GM18517 (cell line): ENCODE results near the gene FREM2.

Experiments
- ATAC-seq: cut with Tn5 transposase; IDR thresholded peaks from one replicate; pipeline ENCODE4 v1.9.1; 2021; ENCODE audit warnings: mild to moderate bottlenecking, moderate library complexity; ENCODE audit not compliant: unreplicated experiment

FREM2 gene, protein sequence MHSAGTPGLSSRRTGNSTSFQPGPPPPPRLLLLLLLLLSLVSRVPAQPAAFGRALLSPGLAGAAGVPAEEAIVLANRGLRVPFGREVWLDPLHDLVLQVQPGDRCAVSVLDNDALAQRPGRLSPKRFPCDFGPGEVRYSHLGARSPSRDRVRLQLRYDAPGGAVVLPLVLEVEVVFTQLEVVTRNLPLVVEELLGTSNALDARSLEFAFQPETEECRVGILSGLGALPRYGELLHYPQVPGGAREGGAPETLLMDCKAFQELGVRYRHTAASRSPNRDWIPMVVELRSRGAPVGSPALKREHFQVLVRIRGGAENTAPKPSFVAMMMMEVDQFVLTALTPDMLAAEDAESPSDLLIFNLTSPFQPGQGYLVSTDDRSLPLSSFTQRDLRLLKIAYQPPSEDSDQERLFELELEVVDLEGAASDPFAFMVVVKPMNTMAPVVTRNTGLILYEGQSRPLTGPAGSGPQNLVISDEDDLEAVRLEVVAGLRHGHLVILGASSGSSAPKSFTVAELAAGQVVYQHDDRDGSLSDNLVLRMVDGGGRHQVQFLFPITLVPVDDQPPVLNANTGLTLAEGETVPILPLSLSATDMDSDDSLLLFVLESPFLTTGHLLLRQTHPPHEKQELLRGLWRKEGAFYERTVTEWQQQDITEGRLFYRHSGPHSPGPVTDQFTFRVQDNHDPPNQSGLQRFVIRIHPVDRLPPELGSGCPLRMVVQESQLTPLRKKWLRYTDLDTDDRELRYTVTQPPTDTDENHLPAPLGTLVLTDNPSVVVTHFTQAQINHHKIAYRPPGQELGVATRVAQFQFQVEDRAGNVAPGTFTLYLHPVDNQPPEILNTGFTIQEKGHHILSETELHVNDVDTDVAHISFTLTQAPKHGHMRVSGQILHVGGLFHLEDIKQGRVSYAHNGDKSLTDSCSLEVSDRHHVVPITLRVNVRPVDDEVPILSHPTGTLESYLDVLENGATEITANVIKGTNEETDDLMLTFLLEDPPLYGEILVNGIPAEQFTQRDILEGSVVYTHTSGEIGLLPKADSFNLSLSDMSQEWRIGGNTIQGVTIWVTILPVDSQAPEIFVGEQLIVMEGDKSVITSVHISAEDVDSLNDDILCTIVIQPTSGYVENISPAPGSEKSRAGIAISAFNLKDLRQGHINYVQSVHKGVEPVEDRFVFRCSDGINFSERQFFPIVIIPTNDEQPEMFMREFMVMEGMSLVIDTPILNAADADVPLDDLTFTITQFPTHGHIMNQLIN (N-terminal part only)

DNA sequence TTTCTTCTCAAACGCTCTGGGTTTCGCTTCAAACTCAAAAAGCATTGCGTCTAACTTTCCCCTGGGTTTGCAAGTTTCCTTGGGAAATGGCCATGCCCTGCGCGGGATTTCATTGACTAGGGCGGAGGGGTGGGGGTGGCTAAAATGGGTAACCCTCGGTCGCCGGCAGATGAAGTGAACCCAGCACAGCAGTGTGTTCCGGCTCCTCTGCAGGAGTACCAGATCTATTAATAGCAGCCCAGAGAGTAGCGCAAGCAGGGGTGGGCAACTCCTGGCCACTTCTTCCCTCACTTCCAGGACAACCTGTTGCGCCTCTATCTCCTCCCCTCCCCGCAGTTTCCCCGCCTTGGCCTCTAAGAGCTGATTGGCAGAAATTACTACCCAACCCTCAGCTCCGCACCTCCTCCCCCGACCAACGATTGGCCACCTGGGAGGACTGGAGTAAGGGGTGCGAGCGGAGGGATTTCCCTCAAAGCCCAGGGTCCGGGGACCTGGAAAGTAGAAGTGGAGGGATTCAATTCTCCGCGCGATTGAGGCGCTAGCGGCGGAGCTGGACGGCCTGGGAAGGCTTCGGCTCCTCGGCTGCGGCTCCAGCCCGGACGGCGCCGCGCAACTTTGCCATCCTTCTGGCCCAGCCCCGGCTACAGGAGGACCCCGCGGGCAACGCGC is at the start of gene FREM2:
TSS of gene FREM2 (plus strand) at position 501 of the 669 bp plus-strand sequence. CDS start 268 bp downstream, outside the sequence.
- ATAC-seq, result no peak

- no peak for ATAC-seq
These were observed 49.3 kb upstream of the FREM2 start for GRCh38 chr13:38637576-38637975.

DNA sequence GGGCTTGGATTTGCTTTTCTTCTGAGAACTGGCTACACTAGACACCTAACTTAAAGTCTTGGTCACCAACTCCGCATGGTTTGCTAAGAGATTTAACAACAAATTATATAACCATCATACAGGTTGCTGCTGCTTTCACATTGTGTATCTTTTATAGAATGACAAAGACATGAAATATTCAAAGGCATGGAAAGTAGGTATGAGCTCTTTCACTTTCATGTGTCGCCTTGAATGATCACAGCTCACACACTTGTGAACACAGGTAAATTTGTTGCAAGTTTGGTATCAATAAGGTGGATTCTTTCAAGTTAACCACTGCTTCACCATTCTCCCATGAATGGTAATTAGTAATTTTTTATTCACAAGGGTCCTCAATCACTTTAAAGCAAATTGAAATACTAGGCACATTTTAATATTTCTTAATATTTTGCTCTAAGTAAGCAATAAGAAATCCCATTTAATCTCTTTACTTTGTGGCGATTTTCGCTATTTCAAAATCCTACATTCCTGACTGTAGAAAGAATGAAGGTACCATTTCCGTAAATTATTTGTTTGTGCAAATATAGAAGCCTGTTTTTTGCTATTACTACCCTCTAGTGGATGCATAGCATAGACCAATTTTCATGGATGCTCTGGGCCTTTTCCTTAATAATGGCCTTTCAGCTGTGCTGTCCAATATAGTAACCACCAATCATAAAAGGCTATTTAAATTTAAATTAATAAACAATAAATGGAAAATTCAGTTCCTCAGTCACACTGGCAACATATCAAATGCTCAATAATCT is 45.5 kb upstream of the FREM2 start:
- ATAC-seq, result no peak

DNA sequence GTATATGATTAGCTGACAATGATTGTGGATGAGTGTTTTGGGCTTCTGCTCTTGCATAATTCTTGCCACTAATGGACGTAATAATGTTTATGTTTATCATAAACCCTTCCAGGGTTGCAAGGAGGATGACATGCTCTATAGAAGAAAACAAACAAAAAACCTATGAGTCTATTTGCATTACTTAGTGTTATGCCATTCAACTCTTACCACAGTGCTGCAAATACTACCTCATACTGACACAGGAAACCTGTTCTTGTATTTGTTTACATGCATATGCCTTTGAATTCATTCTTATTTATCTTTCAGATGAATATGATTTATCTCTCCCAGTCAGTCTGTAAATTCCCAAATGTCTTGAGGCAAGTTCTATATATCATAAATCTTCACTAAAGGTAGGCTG is 39.6 kb upstream of the FREM2 start:
- ATAC-seq, result no peak

DNA sequence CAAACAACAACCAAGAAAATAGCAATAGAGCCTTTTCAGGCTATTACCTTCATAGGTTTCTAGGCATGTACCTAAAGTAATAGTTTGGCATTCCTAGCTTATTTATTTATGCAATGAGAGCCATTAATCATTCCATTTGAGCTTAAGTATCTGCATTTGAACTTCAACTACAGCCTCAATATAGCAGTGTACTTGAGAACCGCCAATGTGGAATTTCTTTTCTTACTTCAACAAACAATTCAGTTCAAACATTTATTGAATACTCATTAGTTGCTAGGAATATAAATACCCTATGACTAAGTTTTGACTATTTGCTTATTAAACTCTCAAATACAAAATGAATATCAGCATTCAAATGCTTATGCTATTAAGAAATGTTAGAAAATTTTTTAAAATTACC is 38.0 kb upstream of the FREM2 start:
- ATAC-seq, result no peak

GRCh38 chr13:38656699-38657098 is 30.2 kb upstream of the FREM2 start:
- ATAC-seq, result no peak

GRCh38 chr13:38657191-38657590 is 29.7 kb upstream of the FREM2 start:
- ATAC-seq, result no peak

GRCh38 chr13:38658906-38659305 is 28.0 kb upstream of the FREM2 start:
- no peak for ATAC-seq

GRCh38 chr13:38661010-38661675 is 25.7 kb upstream of the FREM2 start:
- no peak for ATAC-seq

DNA sequence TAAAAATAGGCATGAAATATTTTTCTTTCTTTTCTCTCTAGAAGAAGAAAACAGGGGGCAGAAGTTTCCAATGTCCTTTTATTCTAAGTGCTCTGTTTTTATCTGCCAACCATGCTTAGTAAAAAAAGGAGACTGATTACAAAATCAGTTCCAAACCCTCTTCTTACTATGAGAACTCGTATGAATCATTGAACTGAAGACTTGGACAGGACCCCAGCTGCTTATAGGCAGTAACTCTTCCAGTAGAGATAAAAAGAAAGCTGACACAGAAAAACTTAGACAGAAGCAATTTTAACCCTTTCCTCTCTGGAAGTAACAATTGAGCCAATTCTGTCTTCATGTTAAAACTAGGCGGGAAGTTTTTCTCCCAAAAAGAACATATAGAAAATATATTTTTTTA is 24.5 kb upstream of the FREM2 start:
- no peak for ATAC-seq

GRCh38 chr13:38664906-38665305 is 22.0 kb upstream of the FREM2 start:
- ATAC-seq, result no peak

- ATAC-seq, result no peak
These were observed 19.3 kb upstream of the FREM2 start for GRCh38 chr13:38667526-38668109.

- no peak for ATAC-seq
These were observed 17.5 kb upstream of the FREM2 start for GRCh38 chr13:38669234-38669964.

GRCh38 chr13:38670627-38671026 is 16.2 kb upstream of the FREM2 start:
- no peak for ATAC-seq

DNA sequence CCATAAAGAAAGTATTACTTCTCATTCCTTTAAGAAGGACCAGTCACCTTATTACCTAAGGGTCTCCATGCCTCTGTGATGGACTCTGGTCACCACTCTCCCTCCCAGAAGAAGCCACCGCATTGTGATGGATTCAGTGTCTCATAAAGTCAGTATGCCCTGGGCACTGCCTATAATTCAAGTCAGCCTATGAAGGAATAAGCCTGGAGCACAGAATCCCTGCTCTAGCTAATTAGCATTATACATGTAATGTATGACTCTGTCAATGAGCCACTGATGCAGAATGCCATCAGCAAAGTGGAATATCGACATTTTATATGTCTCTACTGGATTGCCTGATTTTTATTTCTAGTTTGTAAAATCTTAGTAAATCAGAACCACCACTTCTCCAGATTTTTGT is 14.9 kb upstream of the FREM2 start:
- no peak for ATAC-seq

DNA sequence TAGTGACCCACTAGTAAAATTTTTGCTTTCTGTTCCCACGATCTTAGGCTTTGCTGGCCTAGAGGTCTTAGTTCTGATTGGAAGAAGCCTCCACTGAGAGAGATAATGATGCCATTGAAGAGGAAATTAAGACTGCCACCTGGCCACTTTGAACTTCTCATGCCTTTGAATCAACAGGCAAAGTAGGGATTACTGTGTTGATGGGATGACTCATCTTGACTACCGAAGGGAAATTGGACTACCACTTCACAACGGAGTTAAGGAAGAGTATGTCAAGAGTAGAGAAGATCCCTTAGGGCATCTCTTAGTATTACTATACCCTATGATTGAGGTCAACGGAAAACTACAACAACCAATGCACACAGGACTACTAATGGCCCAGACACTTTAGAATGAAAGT is 12.7 kb upstream of the FREM2 start:
- ATAC-seq, result no peak

GRCh38 chr13:38680912-38681311 is 6.0 kb upstream of the FREM2 start:
- no peak for ATAC-seq

DNA sequence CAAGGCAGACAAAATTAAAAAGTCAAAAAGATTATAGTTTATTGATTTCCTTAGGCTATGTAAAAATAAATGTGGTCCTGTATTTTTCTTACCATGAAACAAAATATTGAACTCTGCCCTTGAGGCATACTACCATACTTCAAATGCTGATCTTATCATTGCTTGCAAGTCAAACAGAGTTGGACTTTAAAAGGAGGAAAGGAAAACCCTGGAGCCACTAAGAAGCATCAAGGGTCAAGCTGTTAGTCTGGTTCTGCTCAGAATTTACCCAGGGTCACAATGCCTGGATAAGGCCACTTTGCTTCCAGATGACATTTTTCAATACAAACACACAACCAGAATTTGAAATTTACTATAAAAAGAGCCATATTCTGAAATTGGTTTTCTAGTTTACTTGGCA is 2.2 kb upstream of the FREM2 start:
- ATAC-seq, result no peak
